Measurements from ENCODE around the gene PAX8. TPM values are rescaled to one million over a fixed set of nuclear protein-coding genes. Genes with fewer than 3 reads are reported as not detected.

Gene PAX8
- total RNA-seq, 6 donors from 2014 or later = 1.5 to 3.6 (median 2.0) TPM

- no peaks in the 10 kb centered on the region for H3K27me3 ChIP-seq
- H3K36me3 ChIP-seq = peaks cover 0 to 2% (median 1%) of the 10 kb centered on the region in 4 donors
- 93 to 100% methylated on average over 5 to 15 of the region's 15 CpGs for WGBS, 2 donors
- H3K4me1 ChIP-seq = peaks cover 19 to 50% (median 43%) of the 10 kb centered on the region in 4 donors
- H3K9me3 ChIP-seq = no peaks in the 10 kb centered on the region
- H3K27ac ChIP-seq = peak overlapping the region in 2 of 4 donors; percentile 75 to 78
- no peak for TF ChIP-seq EP300 (IDR thresholded peaks at IDR 0.05)
- TF ChIP-seq CTCF (IDR thresholded peaks at IDR 0.05) = no peak
- no peak for TF ChIP-seq POLR2A (IDR thresholded peaks at IDR 0.05)
- TF ChIP-seq POLR2AphosphoS5 (IDR thresholded peaks at IDR 0.05) = no peak
- DNase-seq (no peak), ATAC-seq (ENCODE audit: low FRiP score in 2 of 2) (no peak)
- no peak overlapping the region for H3K4me3 ChIP-seq
Measured at GRCh38 chr2:113182471-113183260, 96.1 kb downstream of the PAX8 start.

GRCh38 chr2:113181258-113182051, 97.3 kb downstream of the PAX8 start:
- no peaks in the 10 kb centered on the region for H3K27me3 ChIP-seq
- no peaks in the 10 kb centered on the region for H3K9me3 ChIP-seq
- WGBS, 2 donors = 34 to 36% methylated on average over 7 to 8 of the region's 8 CpGs
- no peak overlapping the region for H3K4me3 ChIP-seq
- DNase-seq = peak in 1 of 2 donors; percentile 76
- H3K27ac ChIP-seq = peak overlapping the region; percentile 39 to 78 (median 62)
- ATAC-seq (ENCODE audit: low FRiP score in 2 of 2) = peak; percentile 53 to 79
- H3K36me3 ChIP-seq = peaks cover 0 to 2% (median 1%) of the 10 kb centered on the region in 4 donors
- TF ChIP-seq CTCF (IDR thresholded peaks at IDR 0.05) (no peak), POLR2AphosphoS5 (IDR thresholded peaks at IDR 0.05) (no peak), POLR2A (IDR thresholded peaks at IDR 0.05) (no peak), EP300 (IDR thresholded peaks at IDR 0.05) (no peak)
- peaks cover 19 to 56% (median 45%) of the 10 kb centered on the region in 4 donors for H3K4me1 ChIP-seq

- Histone ChIP-seq H3K4me3 (no peak overlapping the region), H3K4me1 (peaks cover 19 to 55% (median 42%) of the 10 kb centered on the region in 4 donors), H3K27ac (peak overlapping the region in 2 of 4 donors; percentile 6 to 75), H3K27me3 (no peaks in the 10 kb centered on the region), H3K9me3 (no peaks in the 10 kb centered on the region), H3K36me3 (peaks cover 0 to 2% (median 1%) of the 10 kb centered on the region in 4 donors)
- WGBS, 2 donors = 82 to 88% methylated on average over 17 of the region's 17 CpGs
- TF ChIP-seq CTCF (IDR thresholded peaks at IDR 0.05) = no peak
- TF ChIP-seq EP300 (IDR thresholded peaks at IDR 0.05) = no peak
- no peak for TF ChIP-seq POLR2AphosphoS5 (IDR thresholded peaks at IDR 0.05)
- TF ChIP-seq POLR2A (IDR thresholded peaks at IDR 0.05) = no peak
- DNase-seq = no peak
- ATAC-seq (ENCODE audit: low FRiP score in 2 of 2) = no peak
Measured at GRCh38 chr2:113180131-113180946, 98.4 kb downstream of the PAX8 start.

GRCh38 chr2:113179446-113180045, 99.2 kb downstream of the PAX8 start:
- H3K27ac ChIP-seq = no peak overlapping the region
- no peaks in the 10 kb centered on the region for H3K27me3 ChIP-seq
- no peaks in the 10 kb centered on the region for H3K9me3 ChIP-seq
- TF ChIP-seq CTCF (IDR thresholded peaks at IDR 0.05) = no peak
- TF ChIP-seq POLR2A (IDR thresholded peaks at IDR 0.05) = no peak
- no peak for TF ChIP-seq POLR2AphosphoS5 (IDR thresholded peaks at IDR 0.05)
- no peak for TF ChIP-seq EP300 (IDR thresholded peaks at IDR 0.05)
- H3K4me3 ChIP-seq = no peak overlapping the region
- DNase-seq (no peak), ATAC-seq (ENCODE audit: low FRiP score in 2 of 2) (no peak)
- H3K36me3 ChIP-seq = peaks cover 0 to 2% (median 1%) of the 10 kb centered on the region in 4 donors
- WGBS, 2 donors = 96 to 98% methylated on average over 8 of the region's 8 CpGs
- H3K4me1 ChIP-seq = peaks cover 19 to 53% (median 37%) of the 10 kb centered on the region in 4 donors
